ENCODE data around the gene CELF3.

DNA sequence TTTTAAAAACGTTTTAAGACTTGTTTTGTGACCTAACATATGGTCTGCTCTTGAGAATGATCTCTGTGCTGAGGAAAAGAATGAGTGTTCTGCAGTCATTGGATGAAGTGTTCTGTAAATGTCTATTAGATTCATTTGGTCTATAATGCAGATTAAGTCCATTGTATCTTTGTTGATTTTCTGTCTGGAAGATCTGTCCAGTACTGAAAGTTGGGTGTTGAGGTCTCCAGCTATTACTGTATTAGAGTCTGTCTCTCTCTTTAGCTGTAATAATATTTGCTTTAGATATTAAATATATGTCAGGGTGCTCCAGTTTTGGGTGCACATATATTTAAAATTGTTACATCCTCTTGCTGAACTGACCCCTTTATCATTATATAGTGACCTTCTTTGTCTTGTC is 43.2 kb downstream of the CELF3 start:
- TF ChIP-seq CTCF (IDR thresholded peaks at IDR 0.05), result no peak
- TF ChIP-seq EP300 (IDR thresholded peaks at IDR 0.05; ENCODE audit: low read depth), result no peak
- no peak for TF ChIP-seq POLR2A (IDR thresholded peaks at IDR 0.05)
- no peak for TF ChIP-seq POLR2AphosphoS5 (IDR thresholded peaks at IDR 0.05)

Measured in transverse colon (tissue), 4 donors.